Measurements from ENCODE around the gene GIPC2. TPM values are rescaled to one million over a fixed set of nuclear protein-coding genes. Genes with fewer than 3 reads are reported as not detected.

GIPC2 gene
- total and polyA plus RNA-seq, 2 donors (not counting 1 experiment from before 2014, with no cell fraction given), result not detected

DNA sequence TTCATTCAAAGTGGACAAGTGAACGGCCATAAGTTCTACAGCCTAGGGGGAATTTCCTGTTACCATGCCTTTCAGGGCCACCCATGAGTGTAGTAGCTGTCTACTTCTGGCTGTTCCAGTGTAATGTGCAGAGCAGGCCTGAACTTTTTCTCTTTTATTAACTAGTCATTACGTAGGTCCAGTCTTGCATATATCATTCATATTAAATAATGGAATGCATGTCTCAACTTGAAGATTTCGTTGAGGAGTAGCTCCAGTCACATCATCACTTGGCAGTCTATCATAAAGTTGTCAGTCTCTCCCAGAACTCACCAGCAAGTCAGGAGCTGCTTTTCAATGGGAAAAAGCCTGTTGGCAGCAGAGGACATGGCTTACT is 12.0 kb upstream of the GIPC2 start:
- Mint-ChIP-seq H3K4me3 (no peak overlapping the region), H3K4me1 (no peaks in the 10 kb centered on the region), H3K9me3 (ENCODE audit: insufficient read depth) (no peaks in the 10 kb centered on the region), H3K27ac (no peak overlapping the region), H3K27me3 (peaks cover 17% of the 10 kb centered on the region)
- no peak for DNase-seq
- no peak for ATAC-seq (ENCODE audit: low read depth)
- peaks cover 0 to 7% (median 0%) of the 10 kb centered on the region in 4 experiments for H3K27me3 ChIP-seq (replicated peaks in 1 of 4; ENCODE audit: control extremely low read depth in 1 of 4, control insufficient read depth in 3 of 4, insufficient read depth in 4 of 4, low read length in 3 of 4)
- no peak overlapping the region for H3K9ac ChIP-seq (ENCODE audit: low read length)
- CTCF ChIA-PET, result no interaction called here
- no peaks in the 10 kb centered on the region for H3K79me2 ChIP-seq (ENCODE audit: control insufficient read depth, insufficient read depth, low read length)
- POLR2A ChIA-PET, result no interaction called here
- no peaks in the 10 kb centered on the region for H4K20me1 ChIP-seq (ENCODE audit: control insufficient read depth, insufficient read depth, low read length, poor library complexity, severe bottlenecking)
- intact Hi-C loops (cut with micrococcal nuclease), result no loop called here
- H3K4me3 ChIP-seq (ENCODE audit: control extremely low read depth in 1 of 5, extremely low read depth in 1 of 5, insufficient read depth in 1 of 5, low read depth in 2 of 5, low read length in 4 of 5), result no peak overlapping the region
- no peak overlapping the region for H2AFZ ChIP-seq (ENCODE audit: insufficient read depth, low read depth, low read length, poor library complexity, severe bottlenecking)
- no peak for TF ChIP-seq EZH2 (IDR thresholded peaks at IDR 0.05; ENCODE audit: borderline replicate concordance, insufficient read depth, low read depth, low read length, poor library complexity, severe bottlenecking)
- TF ChIP-seq, protein P1, sequence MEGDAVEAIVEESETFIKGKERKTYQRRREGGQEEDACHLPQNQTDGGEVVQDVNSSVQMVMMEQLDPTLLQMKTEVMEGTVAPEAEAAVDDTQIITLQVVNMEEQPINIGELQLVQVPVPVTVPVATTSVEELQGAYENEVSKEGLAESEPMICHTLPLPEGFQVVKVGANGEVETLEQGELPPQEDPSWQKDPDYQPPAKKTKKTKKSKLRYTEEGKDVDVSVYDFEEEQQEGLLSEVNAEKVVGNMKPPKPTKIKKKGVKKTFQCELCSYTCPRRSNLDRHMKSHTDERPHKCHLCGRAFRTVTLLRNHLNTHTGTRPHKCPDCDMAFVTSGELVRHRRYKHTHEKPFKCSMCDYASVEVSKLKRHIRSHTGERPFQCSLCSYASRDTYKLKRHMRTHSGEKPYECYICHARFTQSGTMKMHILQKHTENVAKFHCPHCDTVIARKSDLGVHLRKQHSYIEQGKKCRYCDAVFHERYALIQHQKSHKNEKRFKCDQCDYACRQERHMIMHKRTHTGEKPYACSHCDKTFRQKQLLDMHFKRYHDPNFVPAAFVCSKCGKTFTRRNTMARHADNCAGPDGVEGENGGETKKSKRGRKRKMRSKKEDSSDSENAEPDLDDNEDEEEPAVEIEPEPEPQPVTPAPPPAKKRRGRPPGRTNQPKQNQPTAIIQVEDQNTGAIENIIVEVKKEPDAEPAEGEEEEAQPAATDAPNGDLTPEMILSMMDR (IDR thresholded peaks at IDR 0.05), result no peak
- H3K4me1 ChIP-seq (ENCODE audit: control insufficient read depth in 2 of 2, insufficient read depth in 2 of 2, low read length in 2 of 2), result no peaks in the 10 kb centered on the region
- H3K4me2 ChIP-seq (replicated peaks; ENCODE audit: low read depth, low read length, poor library complexity, severe bottlenecking), result no peak overlapping the region
- H3K36me3 ChIP-seq (replicated peaks in 1 of 2; ENCODE audit: control extremely low read depth in 1 of 2, control insufficient read depth in 1 of 2, extremely low read depth in 1 of 2, insufficient read depth in 2 of 2, low read length in 1 of 2), result no peaks in the 10 kb centered on the region
- no peak overlapping the region for H3K27ac ChIP-seq (ENCODE audit: low read length in 2 of 2)
- 100% methylated on average over 1 of the region's 3 CpGs for WGBS (ENCODE audit: insufficient coverage)
- no peaks in the 10 kb centered on the region for H3K9me3 ChIP-seq (ENCODE audit: control extremely low read depth in 1 of 3, control insufficient read depth in 2 of 3, insufficient read depth in 1 of 3, low read length in 2 of 3)

DNA sequence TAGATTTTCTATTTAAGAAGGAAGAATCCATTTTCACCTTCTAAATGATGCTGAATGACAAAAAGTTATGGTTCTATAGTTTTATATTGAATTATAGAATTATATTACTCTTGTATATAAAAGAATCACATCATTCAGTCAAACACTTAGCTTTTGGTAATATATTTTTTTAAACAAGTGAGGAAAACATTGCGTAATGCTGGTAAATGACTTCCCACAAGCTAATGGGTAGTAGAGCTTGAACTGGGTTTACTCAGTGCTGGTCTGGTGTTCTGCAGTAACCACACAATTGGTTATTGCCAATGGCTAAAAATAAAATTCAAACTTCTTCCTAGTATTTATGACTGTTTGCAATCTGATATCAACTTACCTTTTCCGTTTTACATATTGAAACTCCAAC is 10.6 kb upstream of the GIPC2 start:
- Histone ChIP-seq H3K4me3 (ENCODE audit: control extremely low read depth in 1 of 5, extremely low read depth in 1 of 5, insufficient read depth in 1 of 5, low read depth in 2 of 5, low read length in 4 of 5) (no peak overlapping the region), H3K9ac (ENCODE audit: low read length) (no peak overlapping the region), H3K79me2 (ENCODE audit: control insufficient read depth, insufficient read depth, low read length) (no peaks in the 10 kb centered on the region), H4K20me1 (ENCODE audit: control insufficient read depth, insufficient read depth, low read length, poor library complexity, severe bottlenecking) (no peaks in the 10 kb centered on the region), H3K4me2 (replicated peaks; ENCODE audit: low read depth, low read length, poor library complexity, severe bottlenecking) (no peak overlapping the region), H3K36me3 (replicated peaks in 1 of 2; ENCODE audit: control extremely low read depth in 1 of 2, control insufficient read depth in 1 of 2, extremely low read depth in 1 of 2, insufficient read depth in 2 of 2, low read length in 1 of 2) (no peaks in the 10 kb centered on the region), H2AFZ (ENCODE audit: insufficient read depth, low read depth, low read length, poor library complexity, severe bottlenecking) (no peak overlapping the region), H3K27me3 (replicated peaks in 1 of 4; ENCODE audit: control extremely low read depth in 1 of 4, control insufficient read depth in 3 of 4, insufficient read depth in 4 of 4, low read length in 3 of 4) (peaks cover 0 to 7% (median 0%) of the 10 kb centered on the region in 4 experiments), H3K27ac (ENCODE audit: low read length in 2 of 2) (no peak overlapping the region), H3K4me1 (ENCODE audit: control insufficient read depth in 2 of 2, insufficient read depth in 2 of 2, low read length in 2 of 2) (no peaks in the 10 kb centered on the region), H3K9me3 (ENCODE audit: control extremely low read depth in 1 of 3, control insufficient read depth in 2 of 3, insufficient read depth in 1 of 3, low read length in 2 of 3) (no peaks in the 10 kb centered on the region)
- Mint-ChIP-seq H3K4me3 (no peak overlapping the region), H3K4me1 (no peaks in the 10 kb centered on the region), H3K9me3 (ENCODE audit: insufficient read depth) (no peaks in the 10 kb centered on the region), H3K27me3 (peaks cover 20% of the 10 kb centered on the region), H3K27ac (no peak overlapping the region)
- ATAC-seq (ENCODE audit: low read depth), result no peak
- ChIA-PET POLR2A (no interaction called here), CTCF (no interaction called here)
- DNase-seq, result no peak
- intact Hi-C loops (cut with micrococcal nuclease), result no loop called here
- no peak for TF ChIP-seq EZH2 (IDR thresholded peaks at IDR 0.05; ENCODE audit: borderline replicate concordance, insufficient read depth, low read depth, low read length, poor library complexity, severe bottlenecking)
- TF ChIP-seq, protein P1 (IDR thresholded peaks at IDR 0.05), result no peak
- WGBS (ENCODE audit: insufficient coverage), result no CpG with 5 or more reads among the region's 2 CpGs

Measured in B cell (primary cell).